Neural cell (in vitro differentiated cells): ENCODE measurements around the gene BCO1.

ENCODE experiments used
- EP300 ChIP-seq: fragments of 450-650 bp; conservative IDR thresholded peaks from 2 replicates; pipeline ENCODE4 v1.6.1; 2014; ENCODE audit warnings: antibody characterized with exemption, mild to moderate bottlenecking, moderate library complexity; ENCODE audit not compliant: poor library complexity, severe bottlenecking
- EZH2 ChIP-seq: fragments of 200-600, 300-800 bp; shearing (Covaris generic), sonication (generic); IDR thresholded peaks from 2 replicates; pipeline ENCODE4 v1.6.1; 2014; ENCODE audit warnings: antibody characterized with exemption, low read length, borderline replicate concordance, mild to moderate bottlenecking; ENCODE audit not compliant: insufficient read depth, poor library complexity, severe bottlenecking
- REST ChIP-seq: IDR thresholded peaks from 2 replicates; pipeline ENCODE4 v1.6.1; 2012; ENCODE audit warnings: borderline replicate concordance
- TAF1 ChIP-seq: IDR thresholded peaks from 2 replicates; pipeline ENCODE4 v1.6.1; 2012; ENCODE audit warnings: low read depth
- TF ChIP-seq, protein P1 (sequence below): fragments of 450-650 bp; IDR thresholded peaks from 2 replicates; pipeline ENCODE4 v1.5.1; 2014; ENCODE audit warnings: antibody characterized with exemption, mild to moderate bottlenecking, moderate library complexity; ENCODE audit not compliant: poor library complexity, severe bottlenecking

GRCh38 chr16:81221731-81222130, 16.8 kb upstream of the BCO1 start:
- no peak for TF ChIP-seq EP300
- TF ChIP-seq, protein P1, sequence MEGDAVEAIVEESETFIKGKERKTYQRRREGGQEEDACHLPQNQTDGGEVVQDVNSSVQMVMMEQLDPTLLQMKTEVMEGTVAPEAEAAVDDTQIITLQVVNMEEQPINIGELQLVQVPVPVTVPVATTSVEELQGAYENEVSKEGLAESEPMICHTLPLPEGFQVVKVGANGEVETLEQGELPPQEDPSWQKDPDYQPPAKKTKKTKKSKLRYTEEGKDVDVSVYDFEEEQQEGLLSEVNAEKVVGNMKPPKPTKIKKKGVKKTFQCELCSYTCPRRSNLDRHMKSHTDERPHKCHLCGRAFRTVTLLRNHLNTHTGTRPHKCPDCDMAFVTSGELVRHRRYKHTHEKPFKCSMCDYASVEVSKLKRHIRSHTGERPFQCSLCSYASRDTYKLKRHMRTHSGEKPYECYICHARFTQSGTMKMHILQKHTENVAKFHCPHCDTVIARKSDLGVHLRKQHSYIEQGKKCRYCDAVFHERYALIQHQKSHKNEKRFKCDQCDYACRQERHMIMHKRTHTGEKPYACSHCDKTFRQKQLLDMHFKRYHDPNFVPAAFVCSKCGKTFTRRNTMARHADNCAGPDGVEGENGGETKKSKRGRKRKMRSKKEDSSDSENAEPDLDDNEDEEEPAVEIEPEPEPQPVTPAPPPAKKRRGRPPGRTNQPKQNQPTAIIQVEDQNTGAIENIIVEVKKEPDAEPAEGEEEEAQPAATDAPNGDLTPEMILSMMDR: no peak
- no peak for TF ChIP-seq EZH2
- TF ChIP-seq REST: no peak
- TF ChIP-seq TAF1: no peak
